Stimulated activated CD4-positive, alpha-beta T cell treated with anti-CD3 and anti-CD28 coated beads, Interleukin-15, amount 100 ng/mL, for 24 hours (primary cell): Measurements from ENCODE around the gene FZD4.
"Not testable (repeated sequence)": the region's sequence is repeated elsewhere in the genome, so short reads cannot be mapped to it uniquely, and the experiment has no call there.

Source experiments
- DNase-seq: peaks from one replicate; pipeline ENCODE4 v3.0.0-alpha.2; 2020

Gene FZD4

GRCh38 chr11:86955361-86956120, at the start of gene FZD4:
Gene FZD4 (minus strand): TSS chr11:86955395. CDS start chr11:86955085, 310 bp downstream.
- peak; percentile 82 for DNase-seq

GRCh38 chr11:87004281-87004680, 49.1 kb upstream of the FZD4 start:
- DNase-seq = not testable (repeated sequence)

DNA sequence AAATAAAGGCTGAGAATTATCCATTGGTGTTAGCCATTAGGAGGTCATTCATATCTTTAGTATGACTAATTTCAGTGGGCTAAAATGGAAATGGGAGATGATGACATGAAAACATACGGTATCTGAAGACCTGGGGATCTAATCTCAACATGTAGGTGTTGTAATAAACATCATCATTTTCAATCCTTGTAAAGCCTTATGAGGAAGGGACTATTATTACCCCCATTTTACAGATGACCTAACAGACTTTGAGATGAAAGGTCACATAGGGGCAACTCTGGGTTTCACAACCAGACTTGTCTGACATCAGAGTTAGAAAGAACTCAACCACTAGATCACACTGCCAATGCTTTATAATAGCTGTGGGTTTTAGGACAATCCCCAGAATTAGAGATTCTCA, 47.7 kb upstream of the FZD4 start:
- DNase-seq = no peak

DNA sequence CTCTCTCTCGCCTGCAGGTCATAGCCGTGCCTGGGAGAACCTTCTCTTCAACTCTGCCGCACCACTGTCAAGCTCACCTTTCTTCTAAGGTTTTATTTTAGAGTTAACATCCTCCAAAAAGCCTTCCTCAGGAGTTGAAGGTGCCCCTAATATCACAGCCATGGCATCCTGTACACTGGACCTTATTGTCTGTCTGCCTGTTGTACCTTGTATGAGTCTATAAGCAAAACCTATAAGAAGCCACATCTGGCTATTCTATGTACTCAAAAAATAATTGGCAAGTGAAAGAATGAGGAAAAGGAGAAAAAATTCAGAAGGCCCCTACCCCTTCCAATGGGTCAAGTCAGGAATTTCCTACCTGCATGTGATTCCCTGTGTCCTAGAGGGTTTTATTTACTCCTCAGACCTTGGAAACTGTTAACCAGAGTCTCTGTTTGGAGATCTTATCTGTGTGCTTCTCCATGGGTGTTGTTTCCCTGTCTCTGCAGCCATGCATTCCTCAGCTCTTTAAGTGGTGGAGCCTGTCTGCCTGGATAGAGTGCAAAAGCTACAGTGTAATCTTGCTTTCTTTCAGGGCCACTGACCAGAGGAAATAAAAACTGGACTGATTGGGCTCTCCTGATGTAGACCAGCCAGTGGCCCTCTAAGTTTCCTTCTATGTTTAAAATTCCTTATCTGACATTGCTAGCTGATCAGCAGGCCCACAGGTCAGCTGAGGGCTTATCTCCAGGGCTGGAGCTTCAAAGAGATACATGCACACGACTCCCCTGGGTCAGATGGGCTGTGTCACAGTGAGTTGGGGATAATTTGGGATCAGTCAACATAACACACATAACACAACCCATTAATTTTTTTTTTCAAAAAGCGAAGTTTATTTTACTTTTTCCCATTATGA, 44.9 kb upstream of the FZD4 start:
- no peak for DNase-seq

GRCh38 chr11:86999388-86999787, 44.2 kb upstream of the FZD4 start:
- DNase-seq = no peak

DNA sequence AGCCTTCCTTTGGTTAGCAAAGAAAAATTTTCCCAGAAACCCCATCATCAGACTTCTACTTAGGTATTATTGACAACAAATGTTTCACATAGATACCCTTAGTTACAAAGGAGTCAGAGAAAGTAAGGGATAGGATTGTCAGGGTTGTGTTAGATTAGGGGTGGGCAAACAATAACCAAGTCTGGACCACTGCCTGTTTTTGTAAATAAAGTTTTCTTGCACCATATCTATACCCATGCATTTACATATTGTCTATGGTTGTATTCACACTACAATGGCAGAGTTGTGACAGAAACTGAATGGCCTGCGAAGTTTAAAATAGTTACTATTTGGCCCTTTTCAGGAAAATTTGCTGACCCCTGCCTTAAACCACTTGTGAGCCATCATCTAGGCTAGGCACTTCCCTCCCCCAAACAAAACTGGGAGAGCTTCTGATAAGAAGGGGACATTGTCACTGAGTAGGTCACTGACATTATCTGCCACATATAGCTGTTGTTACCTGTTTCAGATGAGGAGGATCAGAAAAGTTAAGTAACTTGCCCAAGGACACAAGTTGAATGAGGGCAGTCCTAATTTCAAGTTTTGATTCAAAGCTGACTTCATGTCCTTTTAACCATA, 41.9 kb upstream of the FZD4 start:
- DNase-seq = no peak

GRCh38 chr11:86993031-86993430, 37.8 kb upstream of the FZD4 start:
- DNase-seq = no peak

DNA sequence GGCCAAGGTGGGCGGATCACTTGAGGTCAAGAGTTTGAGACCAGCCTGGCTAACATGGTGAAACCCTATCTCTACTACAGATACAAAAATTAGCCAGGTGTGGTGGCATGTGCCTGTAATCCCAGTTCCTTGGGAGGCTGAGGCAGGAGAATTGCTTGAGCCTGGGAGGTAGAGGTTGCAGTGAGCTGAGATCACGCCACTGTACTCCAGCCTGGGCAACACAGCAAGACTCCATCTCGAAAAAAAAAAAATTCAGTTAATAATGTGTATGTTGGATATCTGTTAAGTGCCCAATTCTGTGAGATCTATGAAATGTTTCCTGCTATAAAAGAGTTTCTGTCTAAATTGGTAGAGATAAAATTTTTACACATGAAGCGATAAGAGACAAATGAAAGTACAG, 37.1 kb upstream of the FZD4 start:
- DNase-seq = not testable (repeated sequence)

DNA sequence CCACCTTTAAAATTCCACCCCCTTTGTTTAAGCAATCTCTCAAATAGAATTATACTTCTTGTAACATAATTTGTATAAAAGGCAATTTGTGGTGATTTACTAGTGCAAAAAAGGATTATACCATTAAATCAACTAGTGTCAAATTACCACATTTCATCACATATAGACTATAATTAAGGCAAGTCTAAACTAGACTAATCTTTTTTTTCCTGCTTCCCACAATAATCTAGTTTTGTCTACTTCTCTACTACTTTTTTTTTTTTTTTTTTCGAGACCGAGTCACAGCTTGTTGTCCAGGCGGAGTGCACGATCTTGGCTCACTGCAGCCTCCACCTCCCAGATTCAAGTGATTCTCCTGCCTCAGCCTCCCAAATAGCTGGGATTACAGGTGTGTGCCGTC, 36.1 kb upstream of the FZD4 start:
- no peak for DNase-seq

DNA sequence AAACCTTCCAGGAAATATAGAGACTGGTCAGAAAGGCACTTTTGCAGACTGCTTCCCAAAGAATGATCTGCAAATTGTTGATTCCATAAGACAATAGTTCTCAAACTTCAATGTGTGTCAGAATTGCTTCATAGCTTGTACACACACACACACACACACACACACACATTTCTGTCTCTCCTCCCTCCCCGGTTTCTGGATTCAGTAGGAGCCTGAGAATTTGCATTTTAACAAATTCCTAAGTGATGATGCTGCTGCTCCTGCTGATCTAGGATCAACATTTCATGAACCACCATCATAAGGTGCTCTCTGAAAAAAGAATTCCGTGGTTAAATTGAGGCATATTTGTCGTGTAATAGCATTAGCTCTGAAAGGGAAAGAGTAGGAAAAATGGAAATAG, 35.3 kb upstream of the FZD4 start:
- DNase-seq = no peak

DNA sequence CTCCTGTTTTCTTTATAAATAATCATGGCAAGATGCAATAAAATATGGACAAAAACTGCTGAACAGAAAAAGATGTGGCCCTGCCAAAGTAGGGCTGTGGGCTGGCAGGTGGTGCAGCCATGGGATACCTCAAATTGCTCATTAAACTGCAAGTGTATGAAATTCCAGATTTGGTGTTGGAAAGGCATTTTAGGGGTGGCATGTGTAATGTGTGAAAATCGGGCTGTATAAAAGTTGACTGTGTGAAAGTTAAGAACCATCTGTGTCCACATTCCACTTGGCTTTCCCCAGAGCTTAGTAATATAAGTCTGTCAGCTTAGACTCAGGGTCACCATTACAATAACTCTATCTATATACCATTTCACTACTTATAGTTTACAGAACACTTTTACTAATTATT, 34.8 kb upstream of the FZD4 start:
- DNase-seq = no peak

GRCh38 chr11:86988351-86988881, 33.2 kb upstream of the FZD4 start:
- DNase-seq = no peak

- no peak for DNase-seq
These were observed 32.5 kb upstream of the FZD4 start for GRCh38 chr11:86987679-86988078.

DNA sequence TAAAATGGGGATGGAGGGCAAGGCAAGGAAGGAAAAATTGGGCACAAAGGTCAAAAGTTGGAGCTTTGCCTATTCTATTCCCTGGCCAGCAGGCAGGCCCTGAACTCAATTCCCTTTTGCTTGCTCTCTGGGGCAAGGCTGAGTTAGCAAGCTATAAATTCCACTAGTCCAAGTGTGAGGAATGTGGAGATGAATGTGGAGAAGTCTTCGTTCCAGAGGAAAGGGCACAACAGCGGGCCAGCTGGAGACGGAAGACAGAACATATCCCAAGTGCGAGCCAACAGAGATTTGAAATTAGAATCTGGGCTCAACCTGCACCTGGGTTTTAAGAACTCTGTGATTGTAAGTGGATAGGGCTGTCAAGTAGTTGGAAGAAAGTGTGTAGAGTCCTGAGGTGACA, 29.5 kb upstream of the FZD4 start:
- DNase-seq = no peak

- no peak for DNase-seq
These were observed 27.9 kb upstream of the FZD4 start for GRCh38 chr11:86983021-86983488.

DNA sequence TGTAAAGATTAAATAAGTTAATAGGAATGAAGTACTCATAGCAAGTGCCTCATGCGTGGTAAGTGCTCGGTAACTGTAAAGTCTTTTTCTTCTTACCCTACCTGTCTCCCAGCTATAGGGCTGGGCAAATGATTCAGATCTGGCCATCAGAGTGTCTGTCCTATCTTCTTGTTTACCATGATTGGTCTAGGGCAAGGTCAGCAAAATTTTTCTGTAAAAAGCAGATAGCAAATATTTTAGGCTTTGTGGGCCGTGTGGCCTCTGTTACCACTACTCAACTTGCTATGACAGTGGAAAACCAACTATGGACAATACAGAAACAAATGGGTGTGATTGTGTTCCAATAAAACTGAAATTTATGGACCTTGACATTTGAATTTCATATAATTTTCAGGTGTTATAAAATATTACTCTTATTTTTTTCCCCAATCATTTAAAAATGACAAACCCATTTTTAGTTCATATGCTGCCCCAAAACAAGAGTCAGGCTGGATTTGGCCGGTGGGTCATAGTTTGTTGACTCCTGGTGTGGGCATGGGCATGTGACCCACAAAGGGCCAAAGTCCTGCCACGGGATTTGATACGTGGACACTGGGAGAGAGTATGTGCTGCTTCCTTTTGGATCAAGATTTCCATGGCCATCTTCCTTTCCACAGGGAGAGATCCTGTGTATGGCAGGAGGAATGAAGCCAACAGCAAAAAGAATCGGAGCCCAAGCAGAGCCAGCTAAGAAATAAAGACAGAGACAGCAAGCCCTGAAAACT, 26.8 kb upstream of the FZD4 start:
- no peak for DNase-seq

GRCh38 chr11:86980086-86980796, 25.0 kb upstream of the FZD4 start:
- DNase-seq = no peak

GRCh38 chr11:86978756-86979608, 23.8 kb upstream of the FZD4 start:
- no peak for DNase-seq

- DNase-seq = no peak
These were observed 23.1 kb upstream of the FZD4 start for GRCh38 chr11:86978247-86978646.

GRCh38 chr11:86977441-86978050, 22.4 kb upstream of the FZD4 start:
- no peak for DNase-seq
